ENCODE results near the gene GTPBP1.

- TF ChIP-seq POLR2A (IDR thresholded peaks at IDR 0.05) (no peak), CTCF (IDR thresholded peaks at IDR 0.05 in 4 of 5, conservative IDR thresholded peaks at IDR 0.05 in 1 of 5) (no peak)
Measured at GRCh38 chr22:38777087-38777671, 71.4 kb downstream of the GTPBP1 start.

Measured in gastrocnemius medialis (tissue), 4 donors.